ENCODE measurements around the gene DRD2. TPM values are rescaled to one million over a fixed set of nuclear protein-coding genes. Genes with fewer than 3 reads are reported as not detected.

The DRD2 gene
- total RNA-seq, 2 experiments from 2014 or later: not detected

- TF ChIP-seq EZH2phosphoT487 (IDR thresholded peaks at IDR 0.05; ENCODE audit: borderline replicate concordance, low read depth, low read length) (no peak), CTCF (conservative IDR thresholded peaks at IDR 0.05; ENCODE audit: low read length) (no peak)
- Histone ChIP-seq H3K4me3 (ENCODE audit: low read depth, low read length, poor library complexity, severe bottlenecking) (no peak overlapping the region), H3K36me3 (ENCODE audit: insufficient read depth, low read length) (no peaks in the 10 kb centered on the region), H3K9me3 (ENCODE audit: low read length) (no peaks in the 10 kb centered on the region), H3K4me2 (ENCODE audit: low read length) (no peak overlapping the region), H3K9me2 (ENCODE audit: insufficient read depth, low read length) (no peaks in the 10 kb centered on the region), H3K4me1 (ENCODE audit: insufficient read depth, low read length, poor library complexity, severe bottlenecking) (no peaks in the 10 kb centered on the region), H3K79me2 (ENCODE audit: insufficient read depth, low read depth, low read length) (no peaks in the 10 kb centered on the region), H4K20me1 (ENCODE audit: insufficient read depth, low read length) (no peaks in the 10 kb centered on the region), H3K27ac (ENCODE audit: low read depth, low read length, poor library complexity, severe bottlenecking) (no peak overlapping the region), H2AFZ (ENCODE audit: low read length) (no peak overlapping the region)
- DNase-seq (ENCODE audit: low spot score): no peak
- no TSS peak for BruUV-seq (replicated peaks)
- ChIA-PET POLR2A (interaction anchor here (0.6 kb wide), 1 partner anchor 598 kb away, joined by 4 read pairs; no protein-coding TSS in a partner anchor), CTCF (ENCODE audit: unreplicated experiment) (no interaction called here)
- intact Hi-C loops (cut with micrococcal nuclease; ENCODE audit: unreplicated experiment): no loop called here
Observed at GRCh38 chr11:113431746-113432145, 43.5 kb downstream of the DRD2 start.

DNA sequence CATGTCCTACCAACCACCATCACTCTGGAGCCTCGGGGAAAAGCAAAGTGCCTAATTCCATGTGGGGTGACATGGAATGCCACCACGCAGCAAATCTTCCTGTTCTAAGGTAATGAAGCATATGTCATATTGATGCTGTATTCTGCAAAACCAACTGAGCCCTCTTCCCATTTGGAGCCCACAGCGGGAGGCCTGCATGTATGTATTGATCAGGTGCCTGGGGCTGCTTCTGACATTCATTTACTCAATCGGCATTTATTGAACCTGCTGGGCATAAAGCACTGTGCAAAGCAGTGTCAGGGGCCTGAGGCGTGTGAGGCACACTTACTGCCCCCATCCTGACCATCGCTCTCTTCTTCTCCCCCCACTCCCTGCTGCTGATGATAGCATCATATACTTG is 48.5 kb downstream of the DRD2 start:
- Histone ChIP-seq H3K36me3 (ENCODE audit: insufficient read depth, low read length) (no peaks in the 10 kb centered on the region), H3K9me3 (ENCODE audit: low read length) (no peaks in the 10 kb centered on the region), H2AFZ (ENCODE audit: low read length) (no peak overlapping the region), H3K4me3 (ENCODE audit: low read depth, low read length, poor library complexity, severe bottlenecking) (no peak overlapping the region), H4K20me1 (ENCODE audit: insufficient read depth, low read length) (no peaks in the 10 kb centered on the region), H3K27ac (ENCODE audit: low read depth, low read length, poor library complexity, severe bottlenecking) (no peak overlapping the region), H3K9me2 (ENCODE audit: insufficient read depth, low read length) (no peaks in the 10 kb centered on the region), H3K4me1 (ENCODE audit: insufficient read depth, low read length, poor library complexity, severe bottlenecking) (no peaks in the 10 kb centered on the region), H3K79me2 (ENCODE audit: insufficient read depth, low read depth, low read length) (no peaks in the 10 kb centered on the region), H3K4me2 (ENCODE audit: low read length) (no peak overlapping the region)
- ChIA-PET POLR2A (no interaction called here), CTCF (ENCODE audit: unreplicated experiment) (no interaction called here)
- no peak for DNase-seq (ENCODE audit: low spot score)
- no peak for TF ChIP-seq CTCF (conservative IDR thresholded peaks at IDR 0.05; ENCODE audit: low read length)
- TF ChIP-seq EZH2phosphoT487 (IDR thresholded peaks at IDR 0.05; ENCODE audit: borderline replicate concordance, low read depth, low read length): no peak
- BruUV-seq (replicated peaks): no TSS peak
- intact Hi-C loops (cut with micrococcal nuclease; ENCODE audit: unreplicated experiment): no loop called here

DNA sequence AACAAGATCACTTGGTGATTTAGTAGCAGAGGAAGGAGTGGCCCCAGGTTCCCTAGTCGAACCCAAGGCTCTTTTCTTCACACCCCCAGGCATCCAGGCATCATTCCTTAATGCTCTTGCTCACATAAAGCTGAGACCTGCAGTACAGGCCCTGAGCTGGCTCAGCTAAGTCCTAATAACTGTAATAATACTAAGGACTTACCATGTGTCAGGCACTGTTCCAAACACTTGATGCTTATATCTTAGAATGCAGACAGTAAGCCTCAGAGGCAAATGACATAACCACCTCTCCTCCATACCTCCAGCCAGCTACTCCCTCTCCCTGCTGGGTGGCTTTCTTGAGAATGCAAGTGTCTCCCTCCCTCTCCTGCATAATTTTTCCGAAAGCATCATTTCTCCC is 54.4 kb downstream of the DRD2 start:
- POLR2A ChIA-PET: no interaction called here
- no TSS peak for BruUV-seq (replicated peaks)
- intact Hi-C loops (cut with micrococcal nuclease; ENCODE audit: unreplicated experiment): no loop called here
- no peaks in the 10 kb centered on the region for H3K4me1 ChIP-seq (ENCODE audit: insufficient read depth, low read length, poor library complexity, severe bottlenecking)
- H2AFZ ChIP-seq (ENCODE audit: low read length): no peak overlapping the region
- H3K4me2 ChIP-seq (ENCODE audit: low read length): no peak overlapping the region
- no peaks in the 10 kb centered on the region for H3K9me3 ChIP-seq (ENCODE audit: low read length)
- no peaks in the 10 kb centered on the region for H3K36me3 ChIP-seq (ENCODE audit: insufficient read depth, low read length)
- no peak overlapping the region for H3K4me3 ChIP-seq (ENCODE audit: low read depth, low read length, poor library complexity, severe bottlenecking)
- CTCF ChIA-PET (ENCODE audit: unreplicated experiment): no interaction called here
- H4K20me1 ChIP-seq (ENCODE audit: insufficient read depth, low read length): no peaks in the 10 kb centered on the region
- H3K79me2 ChIP-seq (ENCODE audit: insufficient read depth, low read depth, low read length): no peaks in the 10 kb centered on the region
- H3K9me2 ChIP-seq (ENCODE audit: insufficient read depth, low read length): no peaks in the 10 kb centered on the region
- H3K27ac ChIP-seq (ENCODE audit: low read depth, low read length, poor library complexity, severe bottlenecking): no peak overlapping the region
- TF ChIP-seq EZH2phosphoT487 (IDR thresholded peaks at IDR 0.05; ENCODE audit: borderline replicate concordance, low read depth, low read length): no peak
- no peak for DNase-seq (ENCODE audit: low spot score)

All from OCI-LY7 (cell line).